Measurements from ENCODE around the gene SLC22A3. TPM values are rescaled to one million over a fixed set of nuclear protein-coding genes. Genes with fewer than 3 reads are reported as not detected.
"Not testable (repeated sequence)": the region's sequence is repeated elsewhere in the genome, so short reads cannot be mapped to it uniquely, and the experiment has no call there.

The SLC22A3 gene
- total RNA-seq, 4 donors from 2014 or later, result 16.1 to 39.2 (median 28.1) TPM

DNA sequence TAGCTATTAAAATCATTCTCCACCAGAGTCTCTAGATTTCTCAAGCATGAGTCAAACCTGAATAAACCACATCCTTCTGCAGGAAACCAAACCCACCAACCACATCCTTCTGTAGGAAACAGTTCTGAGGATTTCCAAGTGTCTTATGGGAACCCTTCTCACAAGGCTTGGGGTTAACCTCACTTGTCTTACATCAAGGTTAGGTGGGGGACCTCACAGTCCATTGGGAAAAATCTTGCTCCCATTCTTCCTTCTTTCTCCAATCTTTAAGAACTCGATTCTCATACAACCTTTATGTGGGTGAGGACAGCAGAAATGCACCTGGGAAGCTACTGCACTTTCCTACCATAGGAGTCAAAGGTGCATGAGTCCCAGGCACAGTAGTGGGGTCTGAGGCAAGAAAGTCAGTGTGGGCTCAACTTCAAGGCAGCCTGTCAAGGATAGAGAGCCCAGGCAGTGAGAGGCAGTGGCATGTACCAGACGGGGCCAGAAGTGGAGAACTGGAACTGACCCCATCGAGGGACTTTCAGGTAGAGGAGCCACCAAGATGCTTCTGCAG, 114.5 kb downstream of the SLC22A3 start:
- Histone ChIP-seq H3K36me3 (no peaks in the 10 kb centered on the region), H3K9me3 (no peaks in the 10 kb centered on the region), H3K27ac (no peak overlapping the region), H3K27me3 (no peaks in the 10 kb centered on the region), H3K4me1 (no peaks in the 10 kb centered on the region), H3K4me3 (no peak overlapping the region)
- intact Hi-C loops (cut with DNase I; ENCODE audit: low total_unique reads), result no loop called here
- no peak for DNase-seq
- TF ChIP-seq POLR2A (IDR thresholded peaks at IDR 0.05), result no peak
- no peak for TF ChIP-seq CTCF (IDR thresholded peaks at IDR 0.05)

- H3K27ac ChIP-seq, result no peak overlapping the region
- no peak for DNase-seq
- no peaks in the 10 kb centered on the region for H3K4me1 ChIP-seq
- H3K27me3 ChIP-seq, result no peaks in the 10 kb centered on the region
- no peak for TF ChIP-seq POLR2A (IDR thresholded peaks at IDR 0.05)
- TF ChIP-seq CTCF (IDR thresholded peaks at IDR 0.05), result no peak
- intact Hi-C loops (cut with DNase I; ENCODE audit: low total_unique reads), result no loop called here
- H3K36me3 ChIP-seq, result no peaks in the 10 kb centered on the region
- H3K9me3 ChIP-seq, result no peaks in the 10 kb centered on the region
- no peak overlapping the region for H3K4me3 ChIP-seq
These were observed 116.6 kb downstream of the SLC22A3 start for GRCh38 chr6:160464744-160465143.

GRCh38 chr6:160467261-160467871, 119.2 kb downstream of the SLC22A3 start:
- H3K9me3 ChIP-seq; DNase-seq; intact Hi-C loops (cut with DNase I; ENCODE audit: low total_unique reads); H3K27me3 ChIP-seq; H3K4me3 ChIP-seq; H3K36me3 ChIP-seq; H3K27ac ChIP-seq; H3K4me1 ChIP-seq: not testable (repeated sequence)

- TF ChIP-seq CTCF (IDR thresholded peaks at IDR 0.05) (no peak), POLR2A (IDR thresholded peaks at IDR 0.05) (no peak)
These were observed 121.0 kb downstream of the SLC22A3 start for GRCh38 chr6:160469153-160469552.

GRCh38 chr6:160476056-160476455, 127.9 kb downstream of the SLC22A3 start:
- H3K4me1 ChIP-seq; H3K4me3 ChIP-seq; DNase-seq; intact Hi-C loops (cut with DNase I; ENCODE audit: low total_unique reads); H3K9me3 ChIP-seq; H3K27ac ChIP-seq; H3K36me3 ChIP-seq; H3K27me3 ChIP-seq: not testable (repeated sequence)

More at GRCh38 chr6:160469153-160469552, 121.0 kb downstream of the SLC22A3 start:
- H3K9me3 ChIP-seq, result no peaks in the 10 kb centered on the region
- no peak overlapping the region for H3K4me3 ChIP-seq
- H3K27ac ChIP-seq, result no peak overlapping the region
- no peaks in the 10 kb centered on the region for H3K36me3 ChIP-seq
- H3K27me3 ChIP-seq, result no peaks in the 10 kb centered on the region
- H3K4me1 ChIP-seq, result no peaks in the 10 kb centered on the region
- no peak for DNase-seq
- intact Hi-C loops (cut with DNase I; ENCODE audit: low total_unique reads), result no loop called here

GRCh38 chr6:160477072-160477471, 128.9 kb downstream of the SLC22A3 start:
- H3K4me1 ChIP-seq; H3K27ac ChIP-seq; intact Hi-C loops (cut with DNase I; ENCODE audit: low total_unique reads); H3K27me3 ChIP-seq; H3K36me3 ChIP-seq; H3K4me3 ChIP-seq; DNase-seq; H3K9me3 ChIP-seq: not testable (repeated sequence)

- intact Hi-C loops (cut with DNase I; ENCODE audit: low total_unique reads), result no loop called here
- H3K4me3 ChIP-seq, result no peak overlapping the region
- DNase-seq, result no peak
- no peaks in the 10 kb centered on the region for H3K4me1 ChIP-seq
- H3K36me3 ChIP-seq, result no peaks in the 10 kb centered on the region
- H3K27ac ChIP-seq, result no peak overlapping the region
- H3K27me3 ChIP-seq, result no peaks in the 10 kb centered on the region
- H3K9me3 ChIP-seq, result no peaks in the 10 kb centered on the region
- TF ChIP-seq CTCF (IDR thresholded peaks at IDR 0.05) (no peak), POLR2A (IDR thresholded peaks at IDR 0.05) (no peak)
These were observed 129.7 kb downstream of the SLC22A3 start for GRCh38 chr6:160477901-160478300.

Data from uterus (tissue), 4 donors.